K562 (cell line): ENCODE results near the gene SCO1. TPM values are rescaled to one million over a fixed set of nuclear protein-coding genes. Genes with fewer than 3 reads are reported as not detected.

Experiments
- ATAC-seq: fragments of 200-7000 bp; cut with Tn5 transposase; 3 replicates; pipeline ENCODE4 v1.9.1; 2020; ENCODE audit warnings: moderate library complexity
- BruUV-seq: library from RNA; stranded (reverse); fragments of 400-500 nt; replicated peaks from 2 replicates; lab custom pipeline; 2021; lab: Mats Ljungman, UMichigan
- CTCF ChIA-PET: fragments of 300-600 bp; formaldehyde crosslinking; extraction: SDS; loops from one replicate; lab custom pipeline; 2021; ENCODE audit warnings: low intra/inter-chr PET ratio; lab: Yijun Ruan, JAX
- POLR2A ChIA-PET: fragments of 300-600, 350-650 bp; sonication (Branson Sonifier 250); formaldehyde crosslinking; extraction: SDS; loops from one replicate; lab custom pipeline; 2021; ENCODE audit warnings: antibody characterized with exemption, inconsistent platforms; lab: Yijun Ruan, JAX
- DNase-seq, 4 experiments: peaks; one replicate each; pipeline versions ENCODE4 v3.0.0 to v3.0.0-alpha.2; 2011 to 2018; ENCODE audit warnings: low spot score in 3 of 4, mixed read lengths in 3 of 4; ENCODE audit errors: extremely low read depth in 1 of 4
- FAIRE-seq: peaks from 2 replicates; lab custom pipeline; 2011; peaks lifted over from hg19 to GRCh38; lab: Jason Lieb, UNC
- H2AFZ ChIP-seq: 2 replicates; pipeline ENCODE4 v1.6.0; 2011; ENCODE audit warnings: low read depth, low read length, control low read depth, inconsistent platforms
- H3K27ac ChIP-seq: fragments of 200-600 bp; 3 replicates; pipeline ENCODE4 v1.8.0; 2011; ENCODE audit warnings: low read depth, mild to moderate bottlenecking, control low read depth, inconsistent platforms, low read length, moderate library complexity, mixed read lengths; ENCODE audit errors: extremely low read depth
- H3K27me3 ChIP-seq, 2 experiments: fragments of 300-600 bp in 1 of 2; 2 replicates in 1 of 2; 3 replicates in 1 of 2; pipeline versions ENCODE4 v1.6.0 to v1.8.0; 2011; ENCODE audit warnings: inconsistent platforms in 2 of 2, low read length in 2 of 2, mild to moderate bottlenecking in 1 of 2, mixed read lengths in 1 of 2, moderate library complexity in 1 of 2; ENCODE audit not compliant: control insufficient read depth in 2 of 2, insufficient read depth in 2 of 2
- H3K36me3 ChIP-seq: fragments of 300-600 bp; 3 replicates; pipeline ENCODE4 v1.8.0; 2011; ENCODE audit warnings: mild to moderate bottlenecking, low read length, inconsistent platforms; ENCODE audit not compliant: control insufficient read depth, insufficient read depth
- H3K4me1 ChIP-seq, 2 experiments: fragments of 200-600 bp in 1 of 2; replicated peaks in 1 of 2; 2 replicates in 1 of 2; 3 replicates in 1 of 2; pipeline versions ENCODE4 v1.5.1 to v1.8.0; 2011; ENCODE audit warnings: inconsistent platforms in 2 of 2, low read length in 2 of 2, mild to moderate bottlenecking in 1 of 2, mixed read lengths in 1 of 2, moderate library complexity in 1 of 2; ENCODE audit not compliant: control insufficient read depth in 2 of 2, insufficient read depth in 2 of 2
- H3K4me2 ChIP-seq: 2 replicates; pipeline ENCODE4 v1.6.1; 2011; ENCODE audit warnings: low read length, control low read depth, inconsistent platforms, mixed read lengths; ENCODE audit not compliant: insufficient read depth
- H3K4me3 ChIP-seq: fragments of 200-600 bp; sonication (generic), shearing (Covaris generic); 2 replicates; pipeline ENCODE4 v1.5.1; 2016; ENCODE audit warnings: control low read depth, inconsistent platforms
- H3K79me2 ChIP-seq: fragments of 200-600 bp; 3 replicates; pipeline ENCODE4 v1.8.0; 2011; ENCODE audit warnings: low read length, inconsistent platforms; ENCODE audit not compliant: control insufficient read depth, insufficient read depth
- H3K9ac ChIP-seq, 2 experiments: 2 replicates each; pipeline versions ENCODE4 v1.6.0 to v1.6.1; 2011; ENCODE audit warnings: low read depth in 2 of 2, low read length in 2 of 2, control low read depth in 1 of 2, inconsistent platforms in 1 of 2, mild to moderate bottlenecking in 1 of 2, mixed read lengths in 1 of 2; ENCODE audit not compliant: insufficient read depth in 1 of 2
- H3K9me1 ChIP-seq: one replicate; pipeline ENCODE4 v1.6.0; 2011; ENCODE audit warnings: inconsistent platforms, mild to moderate bottlenecking, low read length, moderate library complexity; ENCODE audit not compliant: control insufficient read depth, insufficient read depth
- H3K9me3 ChIP-seq: replicated peaks from 2 replicates; pipeline ENCODE4 v1.5.1; 2011; ENCODE audit warnings: low read depth, low read length, inconsistent platforms; ENCODE audit not compliant: control insufficient read depth, insufficient read depth
- H4K20me1 ChIP-seq: replicated peaks from 2 replicates; pipeline ENCODE4 v1.6.1; 2011; ENCODE audit warnings: low read length, inconsistent platforms, mixed read lengths; ENCODE audit not compliant: control insufficient read depth, insufficient read depth
- CREB1 ChIP-seq, 2 experiments: sonication (generic) in 1 of 2; formaldehyde crosslinking in 1 of 2; IDR thresholded peaks; 2 replicates each; pipeline versions ENCODE4 v1.6.1 to v1.8.0; 2012 to 2022; ENCODE audit warnings: inconsistent platforms in 1 of 2, mild to moderate bottlenecking in 1 of 2, missing genetic modification reagents in 1 of 2, moderate library complexity in 1 of 2
- POLR2G ChIP-seq: fragments of 200-400 bp; formaldehyde crosslinking; IDR thresholded peaks from 2 replicates; pipeline ENCODE4 v1.6.1; 2017; ENCODE audit warnings: low read depth, mild to moderate bottlenecking, antibody characterized with exemption, low read length, moderate library complexity
- PYGO2 ChIP-seq: fragments of 450-650 bp; IDR thresholded peaks from 2 replicates; pipeline ENCODE4 v1.6.1; 2016; ENCODE audit warnings: mild to moderate bottlenecking, missing genetic modification characterization, moderate library complexity, missing compliant biosample characterization
- SIRT6 ChIP-seq: IDR thresholded peaks from one replicate; pipeline ENCODE4 v1.6.1; 2012; ENCODE audit warnings: low read depth, mild to moderate bottlenecking, control low read depth, inconsistent platforms, low read length, moderate library complexity
- SMARCC2 ChIP-seq: fragments of 450-650 bp; IDR thresholded peaks from 2 replicates; pipeline ENCODE4 v1.6.1; 2017; ENCODE audit warnings: antibody characterized with exemption, moderate library complexity, mild to moderate bottlenecking, low read depth
- SREBF1 ChIP-seq: fragments of 150-350 bp; IDR thresholded peaks from 2 replicates; pipeline ENCODE4 v1.6.1; 2014; ENCODE audit warnings: antibody characterized with exemption, low read depth, low read length, borderline replicate concordance
- TCFL5 ChIP-seq: fragments of 250-450 bp; sonication (Bioruptor Pico); conservative IDR thresholded peaks from 2 replicates; pipeline ENCODE4 v1.6.1; 2021; ENCODE audit warnings: mild to moderate bottlenecking, moderate library complexity, matching md5 sums
- ZFP1 ChIP-seq: fragments of 450-650 bp; formaldehyde crosslinking; IDR thresholded peaks from 2 replicates; pipeline ENCODE4 v1.4.0; 2020; ENCODE audit warnings: mild to moderate bottlenecking, mixed read lengths
- ZFP91 ChIP-seq: sonication (generic); formaldehyde crosslinking; IDR thresholded peaks from 2 replicates; pipeline ENCODE4 v1.8.0; 2022; ENCODE audit warnings: mild to moderate bottlenecking, missing genetic modification reagents
- ZNF134 ChIP-seq: fragments of 250-450 bp; sonication (Bioruptor Pico); conservative IDR thresholded peaks from 2 replicates; pipeline ENCODE4 v1.4.0; 2020
- ZNF3 ChIP-seq: fragments of 250-450 bp; sonication (Bioruptor Pico); IDR thresholded peaks from 2 replicates; pipeline ENCODE4 v1.5.0; 2021; ENCODE audit warnings: mild to moderate bottlenecking, moderate library complexity
- ZNF518B ChIP-seq: fragments of 250-450 bp; sonication (Bioruptor Pico); IDR thresholded peaks from 2 replicates; pipeline ENCODE4 v1.5.0; 2021; ENCODE audit warnings: mild to moderate bottlenecking, moderate library complexity
- ZNF780A ChIP-seq: fragments of 250-450 bp; sonication (Bioruptor Pico); IDR thresholded peaks from 2 replicates; pipeline ENCODE4 v1.5.0; 2021; ENCODE audit warnings: mild to moderate bottlenecking
- WGBS: fragments of 100-300 bp; shearing (Covaris generic); methylation state at CpG from one replicate; pipeline ENCODE4 v1.1.6; 2016; ENCODE audit warnings: low coverage, mixed read lengths; ENCODE audit not compliant: insufficient coverage; ENCODE audit errors: missing lambda C conversion rate; 5-methylcytosine and 5-hydroxymethylcytosine counted together
- in situ Hi-C: fragments of 300-500 bp; cut with MboI; formaldehyde crosslinking; loops from 4 replicates; pipeline ENCODE4 v1.15.0; 2018; ENCODE audit warnings: inconsistent platforms, mixed read lengths
- intact Hi-C: fragments of 100-400 bp; cut with micrococcal nuclease; formaldehyde crosslinking; loops from 2 replicates; pipeline ENCODE4 v1.14.2; 2022
- polyA plus RNA-seq, 8 experiments: library from polyadenylated mRNA; depleted of rRNA in 4 of 8; stranded (reverse) in 5 of 8; unstranded in 3 of 8; fragments of >200 nt; fragmentation: Nextera tagmentation in 2 of 8; fragmentation: Illumina TruSeq in 1 of 8; extraction: Ambion mirVana in 2 of 8; extraction: Trizol in 1 of 8; gene quantifications; 2 replicates each; pipeline versions ENCODE4 v1.2.1 to v1.2.3, GENCODE V29; 2011 to 2014; ENCODE audit warnings: inconsistent platforms in 1 of 8, missing spikeins in 1 of 8
- total RNA-seq, 7 experiments: library from RNA; depleted of rRNA in 6 of 7; stranded (reverse); fragments of >200 nt in 6 of 7; fragmentation: Illumina TruSeq in 2 of 7; extraction: Trizol in 2 of 7; gene quantifications; 2 replicates each; pipeline versions ENCODE4 v1.2.1 to v1.2.3, GENCODE V29; 2011 to 2021; ENCODE audit warnings: low replicate concordance in 1 of 7

SCO1 gene
- total and polyA plus RNA-seq, 9 of the 15 experiments (the other 6 are each of a cell fraction or from before 2014, with no cell fraction given), result 7.1 to 40.9 (median 22.1) TPM

GRCh38 chr17:10681866-10682446 lies 15.4 kb downstream of the SCO1 start:
- POLR2A ChIA-PET, result no interaction called here
- no peak overlapping the region for H3K4me2 ChIP-seq
- WGBS, result 94% methylated on average over 7 of the region's 7 CpGs
- no TSS peak for BruUV-seq
- no peaks in the 10 kb centered on the region; the same call in 2 of the 3 replicates for H3K79me2 ChIP-seq
- ATAC-seq, result no peak
- no peak overlapping the region for H2AFZ ChIP-seq
- H3K4me3 ChIP-seq, result no peak overlapping the region
- H3K27ac ChIP-seq, result no peak overlapping the region
- TF ChIP-seq ZFP1 (CRISPR knock-in tag), result no peak
- no peak for TF ChIP-seq ZNF134 (CRISPR knock-in tag)
- no peak for TF ChIP-seq SIRT6
- TF ChIP-seq TCFL5 (CRISPR knock-in tag), result no peak
- no peak for TF ChIP-seq ZNF518B (CRISPR knock-in tag)
- TF ChIP-seq ZNF780A (CRISPR knock-in tag), result no peak
- no peak for TF ChIP-seq ZNF3
- no peak for TF ChIP-seq ZFP91 (CRISPR knock-in tag)
- no peak for TF ChIP-seq PYGO2
- TF ChIP-seq SMARCC2, result no peak
- TF ChIP-seq SREBF1, result no peak
- no peak for TF ChIP-seq POLR2G
- no peak for TF ChIP-seq CREB1 (IDR thresholded peaks at IDR 0.05)
- TF ChIP-seq CREB1 (CRISPR knock-in tag; IDR thresholded peaks at IDR 0.05), result no peak
- H3K27me3 ChIP-seq, result no peaks in the 10 kb centered on the region
- H3K9me3 ChIP-seq, result no peaks in the 10 kb centered on the region
- no peaks in the 10 kb centered on the region for H3K4me1 ChIP-seq
- intact Hi-C loops, result no loop called here
- H4K20me1 ChIP-seq, result no peaks in the 10 kb centered on the region
- CTCF ChIA-PET, result no interaction called here
- peaks cover 76% of the 10 kb centered on the region for H3K36me3 ChIP-seq
- no peak for DNase-seq
- in situ Hi-C loops, result no loop called here
- H3K9me1 ChIP-seq, result no peaks in the 10 kb centered on the region
- FAIRE-seq, result no peak
- H3K9ac ChIP-seq, result no peak overlapping the region
